HL-60/S4 treated with phorbol 12-myristate 13-acetate at 8.2 ng/mL for 4 days and 3 days (cell line): ENCODE measurements around the gene RNF112.

Experiments
- in situ Hi-C: fragments of 300-500 bp; cut with MboI; formaldehyde crosslinking; loops from 2 replicates; pipeline ENCODE4 v1.15.0; 2022; ENCODE audit warnings: low sequenced_read_pairs

The RNF112 gene

GRCh38 chr17:19374136-19374535 is 36.9 kb upstream of the RNF112 start:
- in situ Hi-C loops, result no loop called here

- in situ Hi-C loops, result no loop called here
These were observed 35.3 kb upstream of the RNF112 start for GRCh38 chr17:19375732-19376131.

DNA sequence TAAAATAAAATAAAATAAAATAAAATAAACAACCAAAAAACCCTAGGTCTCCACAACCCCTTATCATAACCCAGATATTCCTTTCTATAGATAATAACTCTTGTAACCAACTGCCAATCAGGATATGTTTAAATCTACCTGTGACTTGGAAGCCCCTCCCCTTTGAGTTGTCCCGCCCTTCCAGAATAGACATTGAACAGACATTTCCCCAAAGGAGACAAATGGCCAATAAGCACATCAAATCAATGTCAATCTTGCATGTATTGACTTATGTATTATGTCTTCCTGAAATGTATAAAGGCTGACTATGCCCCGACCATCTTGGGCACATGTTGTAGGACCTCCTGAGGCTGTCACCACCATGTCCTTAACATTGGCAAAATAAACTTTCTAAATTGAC is 34.2 kb upstream of the RNF112 start:
- in situ Hi-C loops, result no loop called here

DNA sequence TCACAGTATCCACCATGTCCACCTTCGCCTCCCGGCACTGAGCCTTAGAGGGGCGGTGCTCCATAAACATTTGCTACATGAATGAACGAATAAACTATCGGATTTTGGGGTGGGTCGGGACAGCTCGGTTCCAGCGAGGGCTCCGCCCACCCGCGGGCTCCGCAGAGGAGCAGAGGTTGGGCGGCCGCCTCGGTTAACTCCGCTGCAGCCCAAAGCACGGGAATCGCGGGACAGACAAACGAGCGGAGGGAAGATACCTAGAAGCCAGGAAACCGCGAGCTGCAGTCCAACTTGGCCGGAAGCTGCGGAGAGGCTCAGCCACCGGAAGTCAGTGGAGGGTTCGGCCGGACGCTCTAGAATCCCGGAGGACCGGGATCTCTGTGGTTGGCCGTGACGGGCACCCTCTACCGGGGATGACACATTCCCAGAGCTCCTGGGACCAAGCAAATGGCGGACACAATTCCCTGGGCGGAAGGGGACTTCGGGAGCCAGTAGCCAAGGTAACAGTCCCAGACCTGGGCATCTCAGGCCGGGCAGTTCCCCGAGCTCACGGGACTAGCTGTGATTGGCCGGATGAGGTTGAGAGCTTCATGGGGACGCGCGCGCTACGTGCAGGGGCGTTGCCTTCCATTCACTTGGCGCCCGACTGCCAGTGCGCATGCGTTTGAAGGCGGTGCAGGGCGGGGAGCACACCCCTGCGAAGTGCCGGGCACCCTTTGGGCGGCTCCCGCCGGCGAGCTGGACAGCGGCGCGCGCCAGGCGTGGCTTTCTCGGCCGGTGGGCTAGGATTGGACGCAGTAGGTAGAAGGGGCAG is 33.2 kb upstream of the RNF112 start:
- in situ Hi-C loops, result no loop called here

DNA sequence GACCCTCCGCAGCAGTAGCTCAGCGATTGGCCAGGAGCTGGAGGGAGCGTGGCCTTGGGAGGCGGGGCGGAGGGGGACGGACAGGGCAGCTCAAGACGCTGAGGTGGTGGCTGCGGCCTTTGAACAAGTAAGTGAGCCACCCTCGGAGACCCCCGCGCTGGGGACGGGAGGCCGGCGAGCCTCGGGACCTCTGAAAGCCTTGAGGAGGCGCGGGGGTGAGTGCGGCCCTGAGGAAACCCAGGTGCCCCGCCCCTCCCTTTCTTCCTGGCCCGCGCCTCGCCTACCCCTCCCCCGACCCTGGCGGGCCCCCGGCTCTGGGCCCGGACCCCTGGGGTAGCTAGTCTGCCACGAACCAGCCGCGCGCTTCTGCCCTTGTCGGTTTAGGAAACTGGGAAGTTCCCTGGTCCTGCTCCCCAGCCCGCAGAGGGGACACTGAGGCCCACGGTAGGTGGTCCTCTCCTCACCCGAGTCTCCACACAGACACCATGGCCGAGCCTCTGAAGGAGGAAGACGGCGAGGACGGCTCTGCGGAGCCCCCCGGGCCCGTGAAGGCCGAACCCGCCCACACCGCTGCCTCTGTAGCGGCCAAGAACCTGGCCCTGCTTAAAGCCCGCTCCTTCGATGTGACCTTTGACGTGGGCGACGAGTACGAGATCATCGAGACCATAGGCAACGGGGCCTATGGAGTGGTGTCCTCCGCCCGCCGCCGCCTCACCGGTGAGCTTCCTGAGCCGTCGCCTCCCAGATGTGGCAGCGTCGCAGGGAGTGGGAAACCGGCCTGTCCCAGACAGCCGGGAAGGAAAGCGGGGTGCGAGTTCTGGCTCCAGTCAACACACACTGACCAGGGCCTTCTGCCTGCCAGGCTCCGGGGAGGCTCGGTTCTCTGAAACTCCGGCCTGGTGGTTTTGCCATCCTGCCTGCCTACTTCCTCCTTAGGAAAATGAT is 32.3 kb upstream of the RNF112 start, which contains the start of gene MAPK7:
Gene MAPK7 (plus strand): TSS at position 83 of the 945 bp plus-strand sequence. CDS start 403 bp downstream, at position 486.
- in situ Hi-C loops, result no loop called here

DNA sequence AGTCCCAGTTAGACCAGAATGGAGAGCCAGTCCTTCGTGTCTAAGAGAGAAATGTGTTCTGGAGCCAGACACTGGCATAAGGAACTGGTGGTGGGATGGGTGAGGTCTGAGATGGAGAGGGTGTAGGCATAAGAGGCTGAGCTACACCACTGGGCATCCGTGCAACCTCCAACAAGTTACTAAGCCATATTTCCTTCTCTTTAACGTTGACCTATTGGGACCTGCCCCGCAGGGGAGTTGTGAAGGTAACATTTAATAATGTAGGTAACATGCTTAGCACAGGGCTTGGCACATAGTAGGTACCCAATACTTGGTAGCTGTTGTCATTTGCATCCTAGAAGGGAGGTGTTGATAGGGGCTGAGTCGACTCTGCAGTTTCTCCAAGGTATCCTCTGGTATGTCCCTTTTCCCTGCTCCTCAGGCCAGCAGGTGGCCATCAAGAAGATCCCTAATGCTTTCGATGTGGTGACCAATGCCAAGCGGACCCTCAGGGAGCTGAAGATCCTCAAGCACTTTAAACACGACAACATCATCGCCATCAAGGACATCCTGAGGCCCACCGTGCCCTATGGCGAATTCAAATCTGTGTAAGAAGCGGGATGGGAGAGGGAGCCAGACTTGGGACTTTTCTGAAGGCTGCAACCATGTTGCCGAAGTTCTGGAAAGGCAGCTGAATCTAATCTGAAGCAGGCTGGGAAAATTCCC is 31.5 kb upstream of the RNF112 start:
- in situ Hi-C loops, result no loop called here

DNA sequence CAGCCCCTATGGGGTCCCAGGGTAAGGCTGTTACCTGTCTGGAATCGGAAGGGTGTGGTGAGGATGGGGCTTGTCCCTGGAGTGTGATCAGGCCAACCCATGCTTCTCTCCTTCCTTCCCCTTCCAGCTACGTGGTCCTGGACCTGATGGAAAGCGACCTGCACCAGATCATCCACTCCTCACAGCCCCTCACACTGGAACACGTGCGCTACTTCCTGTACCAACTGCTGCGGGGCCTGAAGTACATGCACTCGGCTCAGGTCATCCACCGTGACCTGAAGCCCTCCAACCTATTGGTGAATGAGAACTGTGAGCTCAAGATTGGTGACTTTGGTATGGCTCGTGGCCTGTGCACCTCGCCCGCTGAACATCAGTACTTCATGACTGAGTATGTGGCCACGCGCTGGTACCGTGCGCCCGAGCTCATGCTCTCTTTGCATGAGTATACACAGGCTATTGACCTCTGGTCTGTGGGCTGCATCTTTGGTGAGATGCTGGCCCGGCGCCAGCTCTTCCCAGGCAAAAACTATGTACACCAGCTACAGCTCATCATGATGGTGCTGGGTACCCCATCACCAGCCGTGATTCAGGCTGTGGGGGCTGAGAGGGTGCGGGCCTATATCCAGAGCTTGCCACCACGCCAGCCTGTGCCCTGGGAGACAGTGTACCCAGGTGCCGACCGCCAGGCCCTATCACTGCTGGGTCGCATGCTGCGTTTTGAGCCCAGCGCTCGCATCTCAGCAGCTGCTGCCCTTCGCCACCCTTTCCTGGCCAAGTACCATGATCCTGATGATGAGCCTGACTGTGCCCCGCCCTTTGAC is 30.3 kb upstream of the RNF112 start:
- in situ Hi-C loops, result no loop called here

DNA sequence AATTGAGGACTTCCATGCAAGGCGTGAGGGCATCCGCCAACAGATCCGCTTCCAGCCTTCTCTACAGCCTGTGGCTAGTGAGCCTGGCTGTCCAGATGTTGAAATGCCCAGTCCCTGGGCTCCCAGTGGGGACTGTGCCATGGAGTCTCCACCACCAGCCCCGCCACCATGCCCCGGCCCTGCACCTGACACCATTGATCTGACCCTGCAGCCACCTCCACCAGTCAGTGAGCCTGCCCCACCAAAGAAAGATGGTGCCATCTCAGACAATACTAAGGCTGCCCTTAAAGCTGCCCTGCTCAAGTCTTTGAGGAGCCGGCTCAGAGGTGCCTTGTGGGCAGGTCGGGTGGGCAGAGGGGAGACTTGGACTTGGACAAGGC is 29.7 kb upstream of the RNF112 start:
- in situ Hi-C loops, result no loop called here

DNA sequence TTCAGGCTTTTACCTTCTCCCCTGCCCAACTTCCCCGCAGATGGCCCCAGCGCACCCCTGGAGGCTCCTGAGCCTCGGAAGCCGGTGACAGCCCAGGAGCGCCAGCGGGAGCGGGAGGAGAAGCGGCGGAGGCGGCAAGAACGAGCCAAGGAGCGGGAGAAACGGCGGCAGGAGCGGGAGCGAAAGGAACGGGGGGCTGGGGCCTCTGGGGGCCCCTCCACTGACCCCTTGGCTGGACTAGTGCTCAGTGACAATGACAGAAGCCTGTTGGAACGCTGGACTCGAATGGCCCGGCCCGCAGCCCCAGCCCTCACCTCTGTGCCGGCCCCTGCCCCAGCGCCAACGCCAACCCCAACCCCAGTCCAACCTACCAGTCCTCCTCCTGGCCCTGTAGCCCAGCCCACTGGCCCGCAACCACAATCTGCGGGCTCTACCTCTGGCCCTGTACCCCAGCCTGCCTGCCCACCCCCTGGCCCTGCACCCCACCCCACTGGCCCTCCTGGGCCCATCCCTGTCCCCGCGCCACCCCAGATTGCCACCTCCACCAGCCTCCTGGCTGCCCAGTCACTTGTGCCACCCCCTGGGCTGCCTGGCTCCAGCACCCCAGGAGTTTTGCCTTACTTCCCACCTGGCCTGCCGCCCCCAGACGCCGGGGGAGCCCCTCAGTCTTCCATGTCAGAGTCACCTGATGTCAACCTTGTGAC is 29.1 kb upstream of the RNF112 start:
- in situ Hi-C loops, result no loop called here

- in situ Hi-C loops, result no loop called here
These were observed 28.2 kb upstream of the RNF112 start for GRCh38 chr17:19382531-19383444.

DNA sequence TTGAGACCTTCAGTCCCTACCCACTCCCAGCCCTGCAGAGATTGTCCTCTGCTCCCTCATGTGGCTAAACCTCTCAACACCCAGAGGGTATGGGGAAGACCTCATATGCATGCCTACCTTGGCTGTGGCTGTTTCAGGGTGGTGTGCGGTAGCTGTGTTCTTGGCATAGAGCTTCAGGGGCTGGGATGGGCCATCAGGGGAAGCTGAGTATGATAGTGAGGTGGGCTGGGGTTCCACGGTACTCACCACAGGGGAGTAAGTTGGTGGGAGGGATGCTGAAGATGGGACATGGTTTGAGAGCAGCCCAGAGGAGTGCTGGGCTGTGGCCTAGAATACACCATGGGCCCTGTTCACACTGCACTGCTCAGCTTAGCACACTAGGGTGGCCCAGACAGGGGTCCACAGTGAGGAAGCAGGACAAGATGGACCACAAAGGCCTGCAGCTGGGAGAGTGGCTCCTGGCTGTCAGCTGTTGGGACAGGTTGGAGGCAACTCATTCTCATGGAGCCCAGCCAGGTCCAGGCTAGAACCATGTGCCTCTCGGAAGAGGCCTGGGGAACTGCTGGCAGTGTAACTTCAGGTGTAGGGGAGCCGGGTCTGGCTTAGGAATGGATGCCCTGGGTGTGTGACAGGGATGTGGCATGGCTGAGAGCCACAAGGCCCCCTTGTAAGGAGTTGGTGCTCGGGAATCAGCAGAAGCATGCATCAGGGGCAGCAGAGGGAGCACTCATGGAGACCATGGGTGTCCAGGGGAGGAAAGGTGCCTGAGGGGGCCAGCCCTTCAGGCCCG is 27.2 kb upstream of the RNF112 start:
- in situ Hi-C loops, result no loop called here

GRCh38 chr17:19384723-19385391 is 26.2 kb upstream of the RNF112 start:
- in situ Hi-C loops, result no loop called here

DNA sequence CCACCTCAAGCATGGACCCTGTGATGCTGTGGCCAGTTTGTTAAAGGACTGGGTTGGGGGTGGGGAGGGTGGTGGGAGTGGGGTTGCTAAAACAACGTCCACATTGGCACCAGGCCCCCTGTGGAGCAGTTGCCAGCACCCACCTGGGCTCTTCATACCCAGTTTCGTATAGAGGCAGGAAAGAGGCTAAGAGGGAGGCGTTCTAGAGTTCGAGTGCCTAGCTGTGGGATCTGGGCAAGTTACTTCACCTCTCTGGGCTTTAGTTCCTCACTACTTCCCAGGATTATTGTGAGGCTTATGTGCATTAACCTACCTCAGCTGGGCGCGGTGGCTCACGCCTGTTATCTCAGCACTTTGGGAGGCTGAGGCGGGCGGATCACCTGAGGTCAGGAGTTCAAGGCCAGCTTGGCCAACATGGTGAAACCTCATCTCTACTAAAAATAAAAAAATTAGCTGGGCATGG is 25.5 kb upstream of the RNF112 start:
- in situ Hi-C loops, result no loop called here

GRCh38 chr17:19386051-19386929 is 24.7 kb upstream of the RNF112 start:
- in situ Hi-C loops, result no loop called here

GRCh38 chr17:19386974-19387920 is 23.8 kb upstream of the RNF112 start, which contains the start of gene MFAP4:
Gene MFAP4, minus strand, starts transcription at chr17:19387190. Its CDS starts 35 bp downstream, at chr17:19387155.
- in situ Hi-C loops, result no loop called here
